Activated B cell treated with CpG ODN at 0.5 μM for 24 hours (primary cell): ENCODE measurements around the gene SEC31A. TPM values are rescaled to one million over a fixed set of nuclear protein-coding genes. Genes with fewer than 3 reads are reported as not detected.

ENCODE experiments used
- ATAC-seq: fragments of 200-7000 bp; cut with Tn5 transposase; one replicate; pipeline ENCODE4 v1.10.0; 2021; ENCODE audit warnings: low read depth, mild to moderate bottlenecking, moderate library complexity
- CTCF ChIA-PET: fragments of 350-600 bp; sonication (Branson Sonifier 250); formaldehyde crosslinking; loops from one replicate; lab custom pipeline; 2021; ENCODE audit warnings: antibody characterized with exemption; lab: Charles Lee
- POLR2A ChIA-PET: fragments of 350-600 bp; sonication (Branson Sonifier 250); formaldehyde crosslinking; loops from one replicate; lab custom pipeline; 2021; ENCODE audit warnings: antibody characterized with exemption; lab: Charles Lee
- DNase-seq: peaks from one replicate; pipeline ENCODE4 v3.0.0; 2022
- H3K27ac Mint-ChIP-seq: one replicate; pipeline ENCODE4 v1.8.0; 2020; ENCODE audit warnings: mixed read lengths
- H3K27me3 Mint-ChIP-seq: one replicate; pipeline ENCODE4 v1.8.0; 2021; ENCODE audit warnings: mixed read lengths
- H3K36me3 Mint-ChIP-seq: one replicate; pipeline ENCODE4 v1.8.0; 2021; ENCODE audit warnings: low read depth, mixed read lengths
- H3K4me1 Mint-ChIP-seq: one replicate; pipeline ENCODE4 v1.8.0; 2021; ENCODE audit warnings: mixed read lengths
- H3K4me3 Mint-ChIP-seq: one replicate; pipeline ENCODE4 v1.8.0; 2020; ENCODE audit warnings: mild to moderate bottlenecking, mixed read lengths
- H3K9me3 Mint-ChIP-seq: one replicate; pipeline ENCODE4 v1.8.0; 2020; ENCODE audit warnings: mixed read lengths
- intact Hi-C: fragments of 100-400 bp; cut with micrococcal nuclease; formaldehyde crosslinking; loops from one replicate; pipeline ENCODE4 v1.15.1; 2024
- total RNA-seq: library from RNA; stranded (reverse); gene quantifications from 2 replicates; pipeline ENCODE4 v1.2.3, GENCODE V29; 2022
- TF ChIP-seq, protein P1 (sequence below): fragments of 200-600 bp; IDR thresholded peaks from one replicate; pipeline ENCODE4 v1.8.0; 2022; ENCODE audit warnings: antibody characterized with exemption, mild to moderate bottlenecking

The SEC31A gene
- total RNA-seq, 1 donor from 2014 or later: 172 TPM

DNA sequence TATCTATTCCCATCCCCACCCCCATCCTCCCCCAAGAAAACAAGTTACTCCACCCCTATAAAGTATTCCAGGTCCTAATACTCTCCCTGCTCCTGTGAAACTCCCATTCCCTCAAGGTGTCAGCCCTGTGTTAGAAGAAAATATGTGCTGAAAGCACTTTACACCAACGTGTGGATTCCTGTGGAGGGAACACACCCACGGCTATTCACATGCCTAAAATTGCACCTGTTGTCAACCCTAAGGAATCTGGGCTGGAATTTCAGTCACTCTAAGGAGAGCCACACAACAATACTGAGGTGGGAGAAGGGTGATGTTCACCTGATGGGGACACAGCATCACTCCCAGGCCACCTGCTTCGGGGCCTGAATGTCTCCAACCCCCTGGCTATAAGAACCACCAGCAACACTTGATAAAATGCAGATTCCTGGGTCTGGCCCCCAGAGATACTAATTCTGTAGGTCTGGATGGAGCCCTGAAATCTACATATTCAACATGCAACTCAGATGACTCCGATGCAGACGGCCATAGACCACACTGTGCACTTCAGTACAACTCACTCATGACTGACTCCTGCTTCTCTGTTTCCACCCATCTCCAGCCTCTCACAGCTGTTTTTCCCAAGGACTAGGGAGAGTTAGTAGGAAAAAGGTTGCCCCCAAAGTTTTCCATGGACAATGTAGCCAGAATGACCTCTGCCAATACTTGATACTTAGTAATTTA is 108.2 kb downstream of the SEC31A start:
- Mint-ChIP-seq H3K4me1 (no peaks in the 10 kb centered on the region), H3K27me3 (no peaks in the 10 kb centered on the region)
- TF ChIP-seq, protein P1, sequence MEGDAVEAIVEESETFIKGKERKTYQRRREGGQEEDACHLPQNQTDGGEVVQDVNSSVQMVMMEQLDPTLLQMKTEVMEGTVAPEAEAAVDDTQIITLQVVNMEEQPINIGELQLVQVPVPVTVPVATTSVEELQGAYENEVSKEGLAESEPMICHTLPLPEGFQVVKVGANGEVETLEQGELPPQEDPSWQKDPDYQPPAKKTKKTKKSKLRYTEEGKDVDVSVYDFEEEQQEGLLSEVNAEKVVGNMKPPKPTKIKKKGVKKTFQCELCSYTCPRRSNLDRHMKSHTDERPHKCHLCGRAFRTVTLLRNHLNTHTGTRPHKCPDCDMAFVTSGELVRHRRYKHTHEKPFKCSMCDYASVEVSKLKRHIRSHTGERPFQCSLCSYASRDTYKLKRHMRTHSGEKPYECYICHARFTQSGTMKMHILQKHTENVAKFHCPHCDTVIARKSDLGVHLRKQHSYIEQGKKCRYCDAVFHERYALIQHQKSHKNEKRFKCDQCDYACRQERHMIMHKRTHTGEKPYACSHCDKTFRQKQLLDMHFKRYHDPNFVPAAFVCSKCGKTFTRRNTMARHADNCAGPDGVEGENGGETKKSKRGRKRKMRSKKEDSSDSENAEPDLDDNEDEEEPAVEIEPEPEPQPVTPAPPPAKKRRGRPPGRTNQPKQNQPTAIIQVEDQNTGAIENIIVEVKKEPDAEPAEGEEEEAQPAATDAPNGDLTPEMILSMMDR: no peak

DNA sequence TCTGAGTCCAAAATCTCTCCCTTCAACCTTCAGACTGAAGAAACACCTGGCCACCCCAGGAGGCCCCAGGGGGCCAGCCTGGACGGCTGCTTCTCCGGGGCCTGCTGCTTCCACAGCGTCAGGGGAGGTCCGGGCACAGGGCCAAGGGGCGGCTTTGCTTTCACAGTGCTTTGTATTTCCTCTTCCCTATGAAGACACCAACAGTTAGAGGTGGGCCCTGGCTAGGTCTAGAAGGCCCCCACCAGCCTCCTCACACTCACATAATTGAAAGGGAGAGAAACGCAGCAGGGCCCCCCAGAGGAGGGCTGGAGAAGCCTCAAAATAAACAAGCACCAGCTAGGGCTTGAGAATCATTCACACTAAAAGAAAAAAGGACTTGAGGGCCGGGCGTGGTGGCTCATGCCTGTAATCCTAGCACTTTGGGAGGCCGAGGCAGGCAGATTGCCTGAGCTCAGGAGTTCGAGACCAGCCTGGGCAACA is 110.2 kb downstream of the SEC31A start:
- Mint-ChIP-seq H3K4me1 (no peaks in the 10 kb centered on the region), H3K27ac (no peak overlapping the region), H3K36me3 (no peaks in the 10 kb centered on the region), H3K27me3 (no peaks in the 10 kb centered on the region), H3K9me3 (peaks cover 3% of the 10 kb centered on the region), H3K4me3 (no peak overlapping the region)
- ChIA-PET CTCF (no interaction called here), POLR2A (no interaction called here)
- ATAC-seq (no peak), DNase-seq (no peak)
- intact Hi-C loops: no loop called here
- TF ChIP-seq, protein P1: no peak

More for the DNA sequence above, 108.2 kb downstream of the SEC31A start:
- Mint-ChIP-seq H3K4me3 (no peak overlapping the region), H3K9me3 (peaks cover 2% of the 10 kb centered on the region), H3K36me3 (no peaks in the 10 kb centered on the region), H3K27ac (no peak overlapping the region)
- intact Hi-C loops: no loop called here
- no peak for DNase-seq
- ATAC-seq: no peak
- ChIA-PET POLR2A (no interaction called here), CTCF (no interaction called here)

DNA sequence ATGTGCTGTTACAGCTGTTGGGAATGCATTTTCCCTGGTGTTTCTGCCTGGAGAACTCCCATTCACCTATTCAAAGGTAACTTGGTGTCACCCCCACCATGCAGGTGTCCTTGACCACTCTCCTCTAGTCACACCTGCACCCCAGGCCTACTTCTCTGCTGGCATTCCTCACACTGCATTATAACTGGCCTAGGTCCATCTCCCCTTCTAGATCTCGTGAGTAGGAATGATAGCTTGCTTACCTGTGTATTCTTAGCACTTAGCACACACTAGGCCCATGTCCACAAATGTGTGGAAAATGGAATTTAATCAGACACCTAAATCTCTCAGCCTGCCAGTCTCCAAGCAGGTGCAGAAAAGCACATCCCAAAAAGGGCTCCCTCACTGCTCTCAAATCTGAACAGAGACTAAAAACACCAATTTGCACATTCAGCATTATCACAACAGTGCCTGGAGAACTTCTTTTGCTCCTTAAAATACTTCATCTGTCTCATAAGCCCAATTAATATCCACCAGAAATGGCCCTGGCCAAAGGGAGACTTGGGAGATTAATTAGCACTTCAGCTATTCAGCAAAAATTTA is 110.7 kb downstream of the SEC31A start:
- Mint-ChIP-seq H3K27ac (no peak overlapping the region), H3K4me3 (no peak overlapping the region), H3K36me3 (no peaks in the 10 kb centered on the region), H3K9me3 (peaks cover 3% of the 10 kb centered on the region), H3K4me1 (no peaks in the 10 kb centered on the region), H3K27me3 (no peaks in the 10 kb centered on the region)
- TF ChIP-seq, protein P1: no peak
- DNase-seq (no peak), ATAC-seq (no peak)
- ChIA-PET POLR2A (no interaction called here), CTCF (no interaction called here)
- intact Hi-C loops: no loop called here

DNA sequence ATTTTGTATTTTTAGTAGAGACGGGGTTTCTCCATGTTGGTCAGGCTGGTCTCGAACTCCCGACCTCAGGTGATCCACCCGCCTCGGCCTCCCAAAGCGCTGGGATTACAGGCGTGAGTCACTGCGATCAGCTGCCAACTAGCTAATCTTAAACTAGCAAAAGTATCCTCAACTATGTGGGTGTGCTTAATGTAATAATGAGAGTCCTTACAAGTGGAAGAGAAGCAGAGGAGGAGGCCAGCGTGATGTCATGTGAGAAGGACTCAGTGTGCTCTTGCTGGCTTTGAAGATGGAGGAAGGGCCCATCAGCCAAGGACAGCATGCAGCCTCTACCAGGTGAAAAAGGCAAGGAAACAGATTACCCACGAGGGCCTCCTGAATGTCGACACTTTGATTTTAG is 111.9 kb downstream of the SEC31A start:
- no peak overlapping the region for H3K27ac Mint-ChIP-seq
- ChIA-PET CTCF (no interaction called here), POLR2A (no interaction called here)
- H3K4me3 Mint-ChIP-seq: no peak overlapping the region
- H3K4me1 Mint-ChIP-seq: no peaks in the 10 kb centered on the region
- no peak for ATAC-seq
- no peaks in the 10 kb centered on the region for H3K36me3 Mint-ChIP-seq
- no peaks in the 10 kb centered on the region for H3K27me3 Mint-ChIP-seq
- intact Hi-C loops: no loop called here
- H3K9me3 Mint-ChIP-seq: peaks cover 3% of the 10 kb centered on the region
- no peak for DNase-seq
- TF ChIP-seq, protein P1: no peak

DNA sequence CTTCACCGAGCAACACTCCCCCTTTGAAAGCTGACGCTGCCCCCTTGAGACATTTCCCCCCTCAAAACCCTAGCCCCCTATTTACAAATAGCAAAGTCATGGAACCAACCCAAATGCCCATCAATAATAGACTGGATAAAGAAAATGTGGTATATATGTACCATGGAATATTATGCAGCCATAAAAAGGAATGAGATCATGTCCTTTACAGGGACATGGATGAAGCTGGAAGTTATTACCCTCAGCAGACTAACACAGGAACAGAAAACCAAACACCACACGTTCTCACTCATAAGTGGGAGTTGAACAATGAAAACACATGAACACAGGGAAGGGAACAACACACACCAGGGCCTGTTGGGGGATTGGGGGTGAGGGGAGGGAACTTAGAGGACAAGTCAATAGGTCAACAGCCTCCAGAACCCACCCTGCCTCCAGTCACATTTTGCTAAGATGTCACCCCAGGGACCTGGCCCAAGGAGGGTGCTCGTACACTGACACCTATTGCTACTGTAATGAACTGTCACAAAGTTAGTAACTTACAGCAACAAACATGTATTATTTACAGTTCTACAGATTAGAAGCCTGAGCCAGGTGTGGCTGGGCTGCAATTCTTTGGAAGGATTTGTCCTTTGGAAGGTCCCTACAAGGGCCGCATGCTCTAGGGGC is 113.0 kb downstream of the SEC31A start:
- intact Hi-C loops: no loop called here
- TF ChIP-seq, protein P1: no peak
- no peak for DNase-seq
- H3K36me3 Mint-ChIP-seq: no peaks in the 10 kb centered on the region
- no peak overlapping the region for H3K4me3 Mint-ChIP-seq
- ChIA-PET CTCF (no interaction called here), POLR2A (no interaction called here)
- H3K9me3 Mint-ChIP-seq: peaks cover 3% of the 10 kb centered on the region
- no peaks in the 10 kb centered on the region for H3K4me1 Mint-ChIP-seq
- peaks cover 5% of the 10 kb centered on the region for H3K27me3 Mint-ChIP-seq
- ATAC-seq: no peak
- no peak overlapping the region for H3K27ac Mint-ChIP-seq
